ENCODE measurements around the gene DCDC2B.

GRCh38 chr1:32263744-32264143, 54.9 kb downstream of the DCDC2B start:
- TF ChIP-seq, protein P1, sequence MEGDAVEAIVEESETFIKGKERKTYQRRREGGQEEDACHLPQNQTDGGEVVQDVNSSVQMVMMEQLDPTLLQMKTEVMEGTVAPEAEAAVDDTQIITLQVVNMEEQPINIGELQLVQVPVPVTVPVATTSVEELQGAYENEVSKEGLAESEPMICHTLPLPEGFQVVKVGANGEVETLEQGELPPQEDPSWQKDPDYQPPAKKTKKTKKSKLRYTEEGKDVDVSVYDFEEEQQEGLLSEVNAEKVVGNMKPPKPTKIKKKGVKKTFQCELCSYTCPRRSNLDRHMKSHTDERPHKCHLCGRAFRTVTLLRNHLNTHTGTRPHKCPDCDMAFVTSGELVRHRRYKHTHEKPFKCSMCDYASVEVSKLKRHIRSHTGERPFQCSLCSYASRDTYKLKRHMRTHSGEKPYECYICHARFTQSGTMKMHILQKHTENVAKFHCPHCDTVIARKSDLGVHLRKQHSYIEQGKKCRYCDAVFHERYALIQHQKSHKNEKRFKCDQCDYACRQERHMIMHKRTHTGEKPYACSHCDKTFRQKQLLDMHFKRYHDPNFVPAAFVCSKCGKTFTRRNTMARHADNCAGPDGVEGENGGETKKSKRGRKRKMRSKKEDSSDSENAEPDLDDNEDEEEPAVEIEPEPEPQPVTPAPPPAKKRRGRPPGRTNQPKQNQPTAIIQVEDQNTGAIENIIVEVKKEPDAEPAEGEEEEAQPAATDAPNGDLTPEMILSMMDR (IDR thresholded peaks at IDR 0.05; ENCODE audit: insufficient read depth, low read length, poor library complexity, severe bottlenecking), result no peak
- TF ChIP-seq EZH2phosphoT487 (conservative IDR thresholded peaks at IDR 0.05; ENCODE audit: low read length), result no peak

All from SU-DHL-6 (cell line).